Endothelial cell (in vitro differentiated cells): ENCODE measurements around the gene HABP4. TPM values are rescaled to one million over a fixed set of nuclear protein-coding genes. Genes with fewer than 3 reads are reported as not detected.

Experiments
- DNase-seq: peaks from one replicate; pipeline ENCODE4 v3.0.0; 2021; ENCODE audit warnings: low spot score
- H3K27ac Mint-ChIP-seq: one replicate; pipeline ENCODE4 v1.8.0; 2021; ENCODE audit warnings: mixed read lengths, inconsistent platforms; ENCODE audit not compliant: unreplicated experiment
- H3K27me3 Mint-ChIP-seq: one replicate; pipeline ENCODE4 v1.8.0; 2021; ENCODE audit warnings: mild to moderate bottlenecking, moderate library complexity, mixed read lengths, inconsistent platforms; ENCODE audit not compliant: unreplicated experiment
- H3K36me3 Mint-ChIP-seq: one replicate; pipeline ENCODE4 v1.8.0; 2021; ENCODE audit warnings: mild to moderate bottlenecking, low read depth, mixed read lengths, inconsistent platforms; ENCODE audit not compliant: unreplicated experiment
- H3K4me1 Mint-ChIP-seq: one replicate; pipeline ENCODE4 v1.8.0; 2021; ENCODE audit warnings: mild to moderate bottlenecking, mixed read lengths, inconsistent platforms; ENCODE audit not compliant: unreplicated experiment
- H3K4me3 Mint-ChIP-seq: one replicate; pipeline ENCODE4 v1.8.0; 2021; ENCODE audit warnings: mild to moderate bottlenecking, mixed read lengths, inconsistent platforms; ENCODE audit not compliant: unreplicated experiment
- H3K9me3 Mint-ChIP-seq: one replicate; pipeline ENCODE4 v1.8.0; 2021; ENCODE audit warnings: mixed read lengths, inconsistent platforms; ENCODE audit not compliant: unreplicated experiment
- CTCF ChIP-seq: fragments of 200-600 bp; sonication (generic); IDR thresholded peaks from one replicate; pipeline ENCODE4 v1.5.0; 2021; ENCODE audit warnings: antibody characterized with exemption; ENCODE audit not compliant: unreplicated experiment
- total RNA-seq: library from RNA; stranded (reverse); fragmentation: NEBNext Ultra II Directional; extraction: Animal tissue kit (Norgen Biotek cat#: 25700); gene quantifications from one replicate; pipeline ENCODE4 v1.2.1, GENCODE V29; 2021; ENCODE audit not compliant: unreplicated experiment

Gene HABP4
- total RNA-seq, 1 donor from 2014 or later: 7.5 TPM

- Mint-ChIP-seq H3K27ac (no peak overlapping the region), H3K9me3 (no peaks in the 10 kb centered on the region), H3K27me3 (peaks cover 4% of the 10 kb centered on the region), H3K4me3 (no peak overlapping the region), H3K36me3 (peaks cover 18% of the 10 kb centered on the region), H3K4me1 (no peaks in the 10 kb centered on the region)
- no peak for TF ChIP-seq CTCF
- no peak for DNase-seq
These were observed 38.0 kb downstream of the HABP4 start for GRCh38 chr9:96487949-96488348.

- DNase-seq: no peak
- Mint-ChIP-seq H3K27ac (no peak overlapping the region), H3K36me3 (peaks cover 18% of the 10 kb centered on the region), H3K9me3 (no peaks in the 10 kb centered on the region), H3K27me3 (peaks cover 4% of the 10 kb centered on the region), H3K4me1 (no peaks in the 10 kb centered on the region), H3K4me3 (no peak overlapping the region)
- no peak for TF ChIP-seq CTCF
These were observed 39.6 kb downstream of the HABP4 start for GRCh38 chr9:96489482-96489979.

GRCh38 chr9:96490534-96491078, 40.6 kb downstream of the HABP4 start:
- Mint-ChIP-seq H3K36me3 (peaks cover 21% of the 10 kb centered on the region), H3K9me3 (no peaks in the 10 kb centered on the region), H3K4me3 (no peak overlapping the region), H3K27me3 (peaks cover 4% of the 10 kb centered on the region), H3K27ac (no peak overlapping the region), H3K4me1 (no peaks in the 10 kb centered on the region)
- TF ChIP-seq CTCF: no peak
- no peak for DNase-seq

- H3K9me3 Mint-ChIP-seq: no peaks in the 10 kb centered on the region
These were observed 41.3 kb downstream of the HABP4 start for GRCh38 chr9:96491079-96491879.

More at GRCh38 chr9:96491079-96491879, 41.3 kb downstream of the HABP4 start:
- Mint-ChIP-seq H3K36me3 (peaks cover 21% of the 10 kb centered on the region), H3K27me3 (peaks cover 4% of the 10 kb centered on the region), H3K4me3 (peak overlapping the region; percentile 80), H3K27ac (no peak overlapping the region), H3K4me1 (no peaks in the 10 kb centered on the region)
- no peak for DNase-seq
- no peak for TF ChIP-seq CTCF
